ENCODE data around the gene NRP2. TPM values are rescaled to one million over a fixed set of nuclear protein-coding genes. Genes with fewer than 3 reads are reported as not detected.

NRP2 gene
- total and polyA plus RNA-seq, 2 donors (not counting 1 experiment from before 2014, with no cell fraction given): 1.8 to 6.8 TPM

DNA sequence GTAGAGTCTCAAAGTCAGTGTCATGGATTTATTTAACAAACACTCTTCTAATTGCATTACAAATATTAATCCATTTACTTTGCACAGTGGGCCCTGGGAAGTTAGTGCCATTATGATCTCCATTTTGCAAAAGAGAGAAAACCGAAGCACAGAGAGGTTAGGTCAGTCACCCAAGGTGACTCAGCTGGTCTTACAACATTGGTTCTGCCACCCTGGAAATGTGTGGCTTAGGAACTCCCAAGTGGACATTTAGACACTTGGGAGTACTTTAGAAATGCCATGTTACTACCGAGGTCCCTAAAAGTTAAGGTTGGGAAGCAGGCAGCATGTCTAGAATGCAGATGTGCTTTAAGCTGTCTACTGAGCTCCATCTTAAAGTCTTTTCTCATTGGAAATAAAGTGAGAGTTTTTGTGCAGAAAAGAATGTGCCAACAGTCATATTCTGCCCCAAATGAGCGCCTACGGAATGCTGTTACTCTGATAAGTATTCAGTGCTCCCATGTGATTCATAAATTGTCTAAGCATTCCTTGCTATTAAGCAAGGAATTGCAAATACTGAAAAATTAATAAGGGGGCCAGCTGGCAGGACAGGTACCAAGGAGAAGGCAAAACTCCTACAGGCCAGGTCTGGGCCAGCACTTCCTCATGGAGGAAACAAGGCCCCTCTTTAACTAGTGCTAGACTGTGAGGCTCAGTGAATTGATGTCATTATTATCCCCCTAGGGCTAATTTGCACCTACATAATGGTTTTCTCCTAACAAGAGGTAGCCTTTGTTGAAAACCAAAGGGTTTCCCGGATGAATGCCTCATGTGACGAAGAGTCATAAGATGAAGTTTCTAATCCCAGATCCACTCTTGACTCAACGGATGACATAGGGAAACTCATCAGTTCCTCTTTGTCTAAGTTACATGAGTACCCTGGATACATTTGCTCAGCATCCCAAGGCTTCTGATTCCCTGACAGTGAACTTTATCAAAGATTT is 16.3 kb downstream of the NRP2 start:
- Histone ChIP-seq H3K4me1 (ENCODE audit: control insufficient read depth in 2 of 2, insufficient read depth in 2 of 2, low read length in 2 of 2) (peaks cover 19 to 22% of the 10 kb centered on the region in 2 donors), H3K9me3 (ENCODE audit: control extremely low read depth in 1 of 3, control insufficient read depth in 2 of 3, insufficient read depth in 1 of 3, low read length in 2 of 3) (no peaks in the 10 kb centered on the region), H3K27me3 (replicated peaks in 1 of 4; ENCODE audit: control extremely low read depth in 1 of 4, control insufficient read depth in 3 of 4, insufficient read depth in 4 of 4, low read length in 3 of 4) (no peaks in the 10 kb centered on the region), H3K9ac (ENCODE audit: low read length) (no peak overlapping the region), H2AFZ (ENCODE audit: insufficient read depth, low read depth, low read length, poor library complexity, severe bottlenecking) (no peak overlapping the region), H3K36me3 (replicated peaks in 1 of 2; ENCODE audit: control extremely low read depth in 1 of 2, control insufficient read depth in 1 of 2, extremely low read depth in 1 of 2, insufficient read depth in 2 of 2, low read length in 1 of 2) (no peaks in the 10 kb centered on the region), H4K20me1 (ENCODE audit: control insufficient read depth, insufficient read depth, low read length, poor library complexity, severe bottlenecking) (no peaks in the 10 kb centered on the region), H3K4me2 (replicated peaks; ENCODE audit: low read depth, low read length, poor library complexity, severe bottlenecking) (no peak overlapping the region), H3K79me2 (ENCODE audit: control insufficient read depth, insufficient read depth, low read length) (no peaks in the 10 kb centered on the region), H3K4me3 (ENCODE audit: control extremely low read depth in 1 of 5, extremely low read depth in 1 of 5, insufficient read depth in 1 of 5, low read depth in 2 of 5, low read length in 4 of 5) (no peak overlapping the region), H3K27ac (ENCODE audit: low read length in 2 of 2) (no peak overlapping the region)
- TF ChIP-seq CTCF (IDR thresholded peaks at IDR 0.05) (no peak), EZH2 (IDR thresholded peaks at IDR 0.05; ENCODE audit: borderline replicate concordance, insufficient read depth, low read depth, low read length, poor library complexity, severe bottlenecking) (no peak)
- Mint-ChIP-seq H3K4me3 (no peak overlapping the region), H3K27ac (no peak overlapping the region), H3K9me3 (ENCODE audit: insufficient read depth) (no peaks in the 10 kb centered on the region), H3K4me1 (peaks cover 27% of the 10 kb centered on the region), H3K27me3 (no peaks in the 10 kb centered on the region)
- intact Hi-C loops (cut with micrococcal nuclease): no loop called here
- CTCF ChIA-PET: interaction anchor here (0.7 to 1.0 kb wide), 3 partner anchors 8 to 23 kb away, joined by 3 to 4 read pairs (median 3); partner anchors contain the start of gene NRP2
- 90% methylated on average over 6 of the region's 7 CpGs for WGBS (ENCODE audit: insufficient coverage)
- POLR2A ChIA-PET: interaction anchor here (1.1 kb wide), 1 partner anchor 16 kb away, joined by 3 read pairs; the partner anchor contains the start of gene NRP2
- ATAC-seq (ENCODE audit: low read depth): no peak
- no peak for DNase-seq

Data from B cell (primary cell).